ENCODE data around the gene MGLL. TPM values are rescaled to one million over a fixed set of nuclear protein-coding genes. Genes with fewer than 3 reads are reported as not detected.

The MGLL gene
- total and polyA plus RNA-seq, 2 donors from 2014 or later: 74.2 to 250 TPM

GRCh38 chr3:127640042-127640355 is 182.3 kb downstream of the MGLL start:
- Histone ChIP-seq H3K27ac (ENCODE audit: low read depth in 2 of 2, low read length in 2 of 2) (no peak overlapping the region), H3K36me3 (ENCODE audit: control insufficient read depth in 2 of 3, insufficient read depth in 3 of 3, low read length in 3 of 3) (no peaks in the 10 kb centered on the region), H3K4me1 (ENCODE audit: control insufficient read depth in 2 of 3, insufficient read depth in 2 of 3, low read depth in 1 of 3, low read length in 3 of 3) (no peaks in the 10 kb centered on the region), H3K4me3 (ENCODE audit: low read length in 3 of 3) (no peak overlapping the region), H3K9ac (ENCODE audit: low read length in 3 of 3) (no peak overlapping the region), H3K27me3 (ENCODE audit: control insufficient read depth, insufficient read depth, low read length) (no peaks in the 10 kb centered on the region), H3K9me3 (ENCODE audit: control insufficient read depth in 2 of 3, insufficient read depth in 1 of 3, low read length in 3 of 3) (no peaks in the 10 kb centered on the region)
- FAIRE-seq: no peak
- no peak for TF ChIP-seq CTCF (IDR thresholded peaks at IDR 0.05; ENCODE audit: borderline replicate concordance, extremely low read depth, insufficient read depth)
- intact Hi-C loops (cut with DNase I): no loop called here
- no peak for DNase-seq

GRCh38 chr3:127639173-127640041 is 182.9 kb downstream of the MGLL start:
- intact Hi-C loops (cut with DNase I): no loop called here
- no peaks in the 10 kb centered on the region for H3K27me3 ChIP-seq (ENCODE audit: control insufficient read depth, insufficient read depth, low read length)
- no peaks in the 10 kb centered on the region for H3K9me3 ChIP-seq (ENCODE audit: control insufficient read depth in 2 of 3, insufficient read depth in 1 of 3, low read length in 3 of 3)
- no peak for DNase-seq
- no peak for TF ChIP-seq CTCF (IDR thresholded peaks at IDR 0.05; ENCODE audit: borderline replicate concordance, extremely low read depth, insufficient read depth)
- no peak overlapping the region for H3K4me3 ChIP-seq (ENCODE audit: low read length in 3 of 3)
- H3K36me3 ChIP-seq (ENCODE audit: control insufficient read depth in 2 of 3, insufficient read depth in 3 of 3, low read length in 3 of 3): no peaks in the 10 kb centered on the region
- no peak overlapping the region for H3K27ac ChIP-seq (ENCODE audit: low read depth in 2 of 2, low read length in 2 of 2)
- H3K9ac ChIP-seq (ENCODE audit: low read length in 3 of 3): no peak overlapping the region
- no peak for FAIRE-seq
- no peaks in the 10 kb centered on the region for H3K4me1 ChIP-seq (ENCODE audit: control insufficient read depth in 2 of 3, insufficient read depth in 2 of 3, low read depth in 1 of 3, low read length in 3 of 3)

Other genes starting within 250 kb of the MGLL start
- gene TPRA1, start 231.8 kb downstream of the MGLL start, total RNA-seq: 36.4 TPM
- gene TPRA1, start 231.8 kb downstream of the MGLL start, polyA plus RNA-seq (ENCODE audit: insufficient read depth, low read depth, low replicate concordance): 35.4 TPM
- 8.8 TPM for gene MCM2, start 224.1 kb downstream of the MGLL start, total RNA-seq
- gene MCM2, start 224.1 kb downstream of the MGLL start, polyA plus RNA-seq (ENCODE audit: insufficient read depth, low read depth, low replicate concordance): 3.3 TPM
- 7.4 TPM for gene PODXL2, start 193.3 kb downstream of the MGLL start, total RNA-seq
- 10.5 TPM for gene PODXL2, start 193.3 kb downstream of the MGLL start, polyA plus RNA-seq (ENCODE audit: insufficient read depth, low read depth, low replicate concordance)
- 29.2 TPM for gene ABTB1, start 149.6 kb downstream of the MGLL start, total RNA-seq
- 43.2 TPM for gene ABTB1, start 149.6 kb downstream of the MGLL start, polyA plus RNA-seq (ENCODE audit: insufficient read depth, low read depth, low replicate concordance)
- 1.4 TPM for gene KBTBD12, start 92.7 kb upstream of the MGLL start, total RNA-seq
- 1.6 TPM for gene KBTBD12, start 92.7 kb upstream of the MGLL start, polyA plus RNA-seq (ENCODE audit: insufficient read depth, low read depth, low replicate concordance)
- gene SEC61A1, start 229.9 kb upstream of the MGLL start, total RNA-seq: 177 TPM
- 119 TPM for gene SEC61A1, start 229.9 kb upstream of the MGLL start, polyA plus RNA-seq (ENCODE audit: insufficient read depth, low read depth, low replicate concordance)

Data from kidney (tissue), 14 donors.